Activated CD8-positive, alpha-beta T cell treated with anti-CD3 and anti-CD28 coated beads for 36 hours (primary cell): Measurements from ENCODE around the gene BOK. TPM values are rescaled to one million over a fixed set of nuclear protein-coding genes. Genes with fewer than 3 reads are reported as not detected.

Experiments used
- ATAC-seq: fragments of 200-7000 bp; cut with Tn5 transposase; one replicate; pipeline ENCODE4 v1.10.0; 2021; ENCODE audit warnings: mild to moderate bottlenecking, moderate library complexity
- CTCF ChIA-PET: fragments of 350-600 bp; sonication (Branson Sonifier 250); formaldehyde crosslinking; loops from one replicate; lab custom pipeline; 2021; ENCODE audit warnings: antibody characterized with exemption; lab: Charles Lee
- POLR2A ChIA-PET: fragments of 350-600 bp; sonication (Branson Sonifier 250); formaldehyde crosslinking; loops from one replicate; lab custom pipeline; 2021; ENCODE audit warnings: antibody characterized with exemption; lab: Charles Lee
- DNase-seq: peaks from one replicate; pipeline ENCODE4 v3.0.0-alpha.2; 2020
- H3K27ac Mint-ChIP-seq: one replicate; pipeline ENCODE4 v1.8.0; 2021; ENCODE audit warnings: mild to moderate bottlenecking, mixed read lengths
- H3K27me3 Mint-ChIP-seq: one replicate; pipeline ENCODE4 v1.8.0; 2021; ENCODE audit warnings: mixed read lengths
- H3K36me3 Mint-ChIP-seq: one replicate; pipeline ENCODE4 v1.8.0; 2021; ENCODE audit warnings: low read depth, mixed read lengths
- H3K4me1 Mint-ChIP-seq: one replicate; pipeline ENCODE4 v1.8.0; 2021; ENCODE audit warnings: low read depth, mixed read lengths
- H3K4me3 Mint-ChIP-seq: one replicate; pipeline ENCODE4 v1.8.0; 2021; ENCODE audit warnings: mild to moderate bottlenecking, moderate library complexity, mixed read lengths
- H3K9me3 Mint-ChIP-seq: one replicate; pipeline ENCODE4 v1.8.0; 2021; ENCODE audit warnings: mixed read lengths
- intact Hi-C: fragments of 100-400 bp; cut with micrococcal nuclease; formaldehyde crosslinking; loops from one replicate; pipeline ENCODE4 v1.10.0; 2022
- total RNA-seq, 2 experiments: library from RNA; stranded (reverse); gene quantifications; one replicate each; pipeline ENCODE4 v1.2.3, GENCODE V29; 2021
- TF ChIP-seq, protein P1 (sequence below): fragments of 200-600 bp; IDR thresholded peaks from one replicate; pipeline ENCODE4 v1.8.0; 2022; ENCODE audit warnings: antibody characterized with exemption, mild to moderate bottlenecking

Gene BOK
- total RNA-seq, 2 experiments from 2014 or later, result 0.16 to 0.22 TPM

DNA sequence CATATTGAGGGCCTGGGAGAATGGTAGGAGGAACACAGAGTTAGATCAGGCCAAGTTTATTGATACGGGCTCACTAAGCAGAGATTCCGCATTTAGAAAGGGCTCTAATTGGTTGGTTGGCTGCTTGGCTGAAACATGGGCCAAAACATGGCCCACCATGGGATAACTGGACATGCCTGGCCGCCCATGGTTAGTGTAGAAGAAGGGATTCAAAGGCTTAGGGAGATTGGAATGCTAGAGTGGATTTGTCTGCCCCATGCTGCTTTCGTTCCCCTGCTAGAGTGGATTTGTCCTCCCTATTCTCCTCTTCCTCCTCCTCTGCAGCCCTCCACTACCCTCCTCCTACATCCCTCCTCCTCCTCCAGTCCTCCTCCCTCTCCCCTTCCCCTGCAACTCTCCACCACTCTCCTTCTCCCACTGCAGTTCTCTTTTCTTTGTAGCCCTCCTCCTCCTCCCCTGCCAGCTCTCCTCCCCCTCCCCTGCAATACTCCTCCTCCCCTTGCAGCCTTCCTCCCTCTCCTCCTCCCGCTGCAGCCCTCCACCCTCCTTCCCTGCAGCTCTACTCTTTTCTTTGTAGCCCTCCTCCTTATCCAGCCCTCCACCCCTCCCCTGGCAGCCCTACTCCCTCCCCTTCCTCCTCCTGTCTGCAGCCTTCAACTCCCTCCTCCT lies 17.2 kb downstream of the BOK start:
- Mint-ChIP-seq H3K36me3 (peaks cover 2% of the 10 kb centered on the region), H3K27me3 (no peaks in the 10 kb centered on the region), H3K27ac (no peak overlapping the region), H3K9me3 (no peaks in the 10 kb centered on the region), H3K4me3 (no peak overlapping the region), H3K4me1 (no peaks in the 10 kb centered on the region)
- CTCF ChIA-PET, result no interaction called here
- POLR2A ChIA-PET, result interaction anchor here (0.7 kb wide), 1 partner anchor 14 kb away, joined by 3 read pairs; no protein-coding TSS in a partner anchor
- DNase-seq (no peak), ATAC-seq (no peak)
- intact Hi-C loops, result no loop called here
- TF ChIP-seq, protein P1, sequence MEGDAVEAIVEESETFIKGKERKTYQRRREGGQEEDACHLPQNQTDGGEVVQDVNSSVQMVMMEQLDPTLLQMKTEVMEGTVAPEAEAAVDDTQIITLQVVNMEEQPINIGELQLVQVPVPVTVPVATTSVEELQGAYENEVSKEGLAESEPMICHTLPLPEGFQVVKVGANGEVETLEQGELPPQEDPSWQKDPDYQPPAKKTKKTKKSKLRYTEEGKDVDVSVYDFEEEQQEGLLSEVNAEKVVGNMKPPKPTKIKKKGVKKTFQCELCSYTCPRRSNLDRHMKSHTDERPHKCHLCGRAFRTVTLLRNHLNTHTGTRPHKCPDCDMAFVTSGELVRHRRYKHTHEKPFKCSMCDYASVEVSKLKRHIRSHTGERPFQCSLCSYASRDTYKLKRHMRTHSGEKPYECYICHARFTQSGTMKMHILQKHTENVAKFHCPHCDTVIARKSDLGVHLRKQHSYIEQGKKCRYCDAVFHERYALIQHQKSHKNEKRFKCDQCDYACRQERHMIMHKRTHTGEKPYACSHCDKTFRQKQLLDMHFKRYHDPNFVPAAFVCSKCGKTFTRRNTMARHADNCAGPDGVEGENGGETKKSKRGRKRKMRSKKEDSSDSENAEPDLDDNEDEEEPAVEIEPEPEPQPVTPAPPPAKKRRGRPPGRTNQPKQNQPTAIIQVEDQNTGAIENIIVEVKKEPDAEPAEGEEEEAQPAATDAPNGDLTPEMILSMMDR, result no peak

DNA sequence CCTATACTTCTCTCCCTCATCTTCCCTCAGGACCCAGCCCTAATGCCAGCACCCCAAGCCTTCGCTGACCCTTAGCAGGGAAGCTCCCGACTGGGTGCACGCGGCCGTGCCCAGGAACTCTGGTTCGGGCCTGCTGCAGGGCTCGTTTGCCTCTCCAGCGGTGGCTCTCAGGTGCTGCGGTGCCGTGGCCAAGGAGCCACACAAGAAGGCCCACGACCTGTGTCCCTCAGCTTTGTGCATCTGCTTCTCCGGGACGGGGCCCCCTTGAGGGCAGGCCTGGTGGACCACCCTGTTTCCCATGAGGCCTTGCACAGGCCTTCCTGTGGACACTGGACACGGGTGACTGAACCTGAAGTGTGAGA lies 17.7 kb downstream of the BOK start:
- TF ChIP-seq, protein P1, result no peak
- DNase-seq, result no peak
- no peak for ATAC-seq
- Mint-ChIP-seq H3K27me3 (no peaks in the 10 kb centered on the region), H3K9me3 (no peaks in the 10 kb centered on the region), H3K36me3 (peaks cover 2% of the 10 kb centered on the region), H3K27ac (no peak overlapping the region), H3K4me1 (no peaks in the 10 kb centered on the region), H3K4me3 (no peak overlapping the region)
- intact Hi-C loops, result no loop called here
- ChIA-PET POLR2A (interaction anchor here (0.7 kb wide), 1 partner anchor 14 kb away, joined by 3 read pairs; no protein-coding TSS in a partner anchor), CTCF (no interaction called here)

DNA sequence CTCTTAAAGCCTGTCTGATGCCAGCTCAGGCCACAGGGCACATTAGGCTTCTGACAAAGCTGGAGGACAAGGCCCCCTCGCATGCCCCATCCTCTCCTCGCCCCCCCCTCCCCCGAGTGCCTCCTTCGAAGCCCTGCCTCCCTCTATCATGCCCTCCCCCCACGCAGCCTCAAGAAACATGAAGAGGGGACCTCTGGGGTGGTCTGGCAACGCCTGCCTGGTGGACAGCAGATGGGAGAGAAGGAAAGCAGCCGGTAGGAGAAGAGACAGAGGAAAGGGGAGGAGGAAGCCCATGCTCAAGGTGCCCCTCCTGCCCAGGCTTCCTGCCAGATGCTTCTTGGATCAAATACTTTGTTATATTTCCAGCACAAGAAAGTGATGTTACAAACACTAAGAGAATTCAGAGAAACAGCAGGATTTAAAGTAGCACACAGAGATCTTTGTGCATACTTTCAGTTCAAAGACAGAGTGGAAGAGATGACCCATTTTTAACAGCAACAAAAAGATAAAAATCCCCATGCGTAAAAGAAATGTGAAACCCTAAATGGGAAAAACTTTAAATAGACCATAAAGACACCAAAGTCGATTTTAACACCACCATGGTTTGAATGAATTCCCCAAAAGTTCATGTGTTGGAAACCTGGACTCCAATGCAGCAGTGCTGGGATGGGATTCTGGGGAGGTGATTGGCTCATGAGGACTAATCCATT lies 19.0 kb downstream of the BOK start:
- H3K27ac Mint-ChIP-seq, result no peak overlapping the region
- no peaks in the 10 kb centered on the region for H3K4me1 Mint-ChIP-seq
- no peaks in the 10 kb centered on the region for H3K27me3 Mint-ChIP-seq
- TF ChIP-seq, protein P1, result no peak
- peaks cover 10% of the 10 kb centered on the region for H3K36me3 Mint-ChIP-seq
- ChIA-PET CTCF (no interaction called here), POLR2A (no interaction called here)
- no peak for DNase-seq
- ATAC-seq, result no peak
- H3K9me3 Mint-ChIP-seq, result no peaks in the 10 kb centered on the region
- H3K4me3 Mint-ChIP-seq, result no peak overlapping the region
- intact Hi-C loops, result no loop called here

DNA sequence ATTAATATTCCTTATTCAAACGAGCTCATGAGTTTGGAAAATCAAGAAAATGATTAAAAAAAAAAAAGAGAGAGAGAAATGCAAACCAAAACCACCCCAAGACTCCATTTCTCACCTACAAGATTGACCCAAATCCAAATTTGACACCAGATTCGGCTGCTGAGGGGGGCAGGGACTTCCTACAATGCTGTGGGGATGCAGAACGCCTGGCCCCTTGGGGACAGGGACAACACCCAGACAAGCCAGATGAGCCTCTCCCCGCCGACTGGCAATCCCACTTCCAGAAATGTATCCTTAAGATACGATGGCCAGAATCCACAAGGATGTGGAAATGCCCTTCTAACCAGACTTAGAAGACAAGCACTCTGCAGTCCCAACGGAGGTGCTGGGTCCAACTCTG lies 20.7 kb downstream of the BOK start:
- Mint-ChIP-seq H3K9me3 (no peaks in the 10 kb centered on the region), H3K27ac (no peak overlapping the region), H3K4me1 (no peaks in the 10 kb centered on the region), H3K27me3 (no peaks in the 10 kb centered on the region), H3K36me3 (peaks cover 23% of the 10 kb centered on the region), H3K4me3 (no peak overlapping the region)
- ChIA-PET POLR2A (no interaction called here), CTCF (no interaction called here)
- ATAC-seq (no peak), DNase-seq (no peak)
- intact Hi-C loops, result no loop called here
- TF ChIP-seq, protein P1, result no peak

DNA sequence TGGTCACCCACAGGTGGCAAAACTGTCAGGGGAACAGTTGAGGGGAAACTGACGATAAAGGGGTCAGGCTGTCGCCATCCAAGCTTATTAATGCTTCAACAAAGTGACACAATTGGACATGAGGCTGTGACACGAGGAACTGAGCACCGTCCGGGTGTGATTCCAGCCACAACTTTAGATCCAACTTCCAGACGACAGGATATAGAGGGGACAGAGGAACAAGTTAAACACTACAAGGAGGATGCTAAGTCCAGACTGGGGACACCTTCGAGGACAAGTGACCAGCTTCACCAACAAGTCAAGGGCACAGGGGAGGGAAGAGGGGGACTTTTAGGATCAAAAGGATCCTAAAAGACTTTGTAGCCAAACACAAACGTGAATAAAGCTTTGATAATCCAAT lies 23.8 kb downstream of the BOK start:
- no peak overlapping the region for H3K27ac Mint-ChIP-seq
- H3K9me3 Mint-ChIP-seq, result peaks cover 10% of the 10 kb centered on the region
- ATAC-seq (no peak), DNase-seq (no peak)
- H3K4me3 Mint-ChIP-seq, result no peak overlapping the region
- CTCF ChIA-PET, result no interaction called here
- POLR2A ChIA-PET, result no interaction called here
- H3K36me3 Mint-ChIP-seq, result peaks cover 50% of the 10 kb centered on the region
- H3K27me3 Mint-ChIP-seq, result no peaks in the 10 kb centered on the region
- TF ChIP-seq, protein P1, result no peak
- no peaks in the 10 kb centered on the region for H3K4me1 Mint-ChIP-seq
- intact Hi-C loops, result no loop called here
